HG02852 (cell line): ENCODE results near the gene LIPH.

Source experiments
- ATAC-seq: cut with Tn5 transposase; IDR thresholded peaks from one replicate; pipeline ENCODE4 v1.9.1; 2021; ENCODE audit warnings: mild to moderate bottlenecking, moderate library complexity; ENCODE audit not compliant: unreplicated experiment

Gene LIPH

DNA sequence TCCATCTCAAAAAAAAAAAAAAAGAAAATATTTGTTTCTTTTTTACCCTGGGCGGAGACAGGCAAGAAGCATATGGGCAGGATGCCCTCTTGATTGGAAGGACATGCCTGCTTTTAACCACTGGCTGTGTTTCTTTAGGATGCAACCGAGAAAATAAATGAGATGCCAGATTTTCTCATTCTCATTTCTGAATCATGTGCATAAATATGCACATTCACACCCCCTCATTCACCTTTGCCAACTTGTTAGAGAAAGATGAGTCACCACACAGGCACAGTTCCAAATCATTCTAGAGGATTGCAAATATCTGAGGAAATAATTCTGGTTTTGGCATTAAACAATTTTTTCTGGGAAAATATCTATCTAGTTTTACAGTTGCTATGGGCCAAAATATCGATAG lies 3.3 kb downstream of the LIPH start:
- ATAC-seq, result no peak

DNA sequence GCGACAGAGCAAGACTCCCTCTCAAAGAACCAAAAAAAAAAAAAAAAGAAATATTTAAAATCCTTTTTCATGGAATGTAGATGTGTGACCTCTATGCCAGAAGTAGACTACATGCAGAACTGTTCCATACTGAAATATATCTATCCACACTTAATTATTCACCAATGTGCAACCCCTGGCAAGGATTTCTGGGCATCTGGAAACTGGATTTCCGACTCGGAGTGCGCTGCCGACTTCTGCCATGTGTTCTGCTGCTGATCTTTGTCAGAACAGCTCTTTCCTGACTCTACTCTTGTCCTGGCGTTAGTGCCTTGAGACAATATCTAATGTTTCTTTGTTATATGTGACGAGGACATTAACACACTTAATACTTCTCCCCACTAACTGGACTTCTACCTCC lies 11.7 kb downstream of the LIPH start:
- no peak for ATAC-seq

DNA sequence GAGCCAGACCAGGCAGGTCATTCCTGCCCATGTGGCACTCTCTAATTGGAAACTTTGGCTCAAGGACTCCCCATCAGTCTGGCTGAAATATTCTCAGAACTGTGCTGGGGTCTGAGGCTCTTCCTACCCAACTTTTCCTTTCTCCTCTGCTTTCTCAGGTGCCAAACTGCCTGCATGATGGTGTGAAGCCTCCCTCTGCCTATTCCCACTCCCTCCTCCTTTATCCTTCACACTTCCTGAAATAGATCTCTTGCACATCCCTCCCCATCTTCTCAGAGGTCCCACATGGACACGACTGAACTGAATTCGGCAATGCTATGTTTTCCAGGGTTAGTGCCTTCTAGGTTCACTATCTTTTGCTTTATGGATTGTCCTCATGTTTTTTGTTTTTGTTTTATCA lies 12.5 kb downstream of the LIPH start:
- ATAC-seq, result no peak

DNA sequence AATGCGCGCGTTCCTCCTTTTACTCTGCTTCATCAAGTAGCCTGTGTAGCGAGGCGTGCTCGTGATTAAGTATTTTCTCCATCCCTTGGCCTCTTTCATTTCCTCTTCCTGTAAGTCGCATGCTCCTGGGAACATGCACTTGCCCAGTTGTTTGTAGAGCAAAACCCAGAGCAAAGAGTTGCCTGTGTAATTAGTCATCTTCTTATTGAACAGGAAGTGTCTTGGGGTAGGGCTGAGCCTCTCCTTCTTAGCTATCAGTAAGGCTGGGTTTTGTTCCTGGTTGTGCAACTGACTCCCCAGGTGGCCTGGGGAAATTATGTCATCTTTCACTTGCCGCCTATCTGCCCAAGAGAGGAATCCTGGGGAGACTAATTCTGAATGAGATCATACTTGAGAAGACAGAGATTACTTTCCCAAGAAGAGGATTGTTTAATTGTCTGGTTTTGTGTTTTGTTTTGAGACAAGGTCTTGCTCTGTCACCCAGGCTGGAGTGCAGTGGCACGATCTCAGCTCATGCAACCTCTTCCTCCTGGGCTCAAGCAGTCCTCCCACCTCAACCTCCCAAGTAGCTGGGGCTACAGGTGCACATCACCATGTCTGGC lies 14.9 kb downstream of the LIPH start:
- peak; percentile 98 for ATAC-seq

DNA sequence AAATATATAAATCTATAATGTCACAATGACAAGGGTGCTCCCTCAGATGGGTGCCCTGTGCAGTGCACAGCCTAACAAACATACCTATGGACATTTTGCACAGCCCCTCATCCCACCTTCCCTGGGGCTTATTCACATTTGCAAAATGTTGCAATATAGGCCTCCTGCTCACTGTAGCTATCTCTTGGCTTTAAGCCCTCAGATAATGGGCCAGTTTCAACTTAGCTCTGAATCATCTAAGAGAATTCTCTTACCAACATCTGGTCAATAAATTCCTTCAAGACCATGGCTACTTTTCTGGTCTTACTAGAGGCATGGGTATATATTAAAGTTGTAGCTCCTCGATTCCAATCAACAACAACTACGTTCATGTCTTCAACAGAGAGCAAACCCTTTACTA lies 17.9 kb downstream of the LIPH start:
- ATAC-seq, result no peak

DNA sequence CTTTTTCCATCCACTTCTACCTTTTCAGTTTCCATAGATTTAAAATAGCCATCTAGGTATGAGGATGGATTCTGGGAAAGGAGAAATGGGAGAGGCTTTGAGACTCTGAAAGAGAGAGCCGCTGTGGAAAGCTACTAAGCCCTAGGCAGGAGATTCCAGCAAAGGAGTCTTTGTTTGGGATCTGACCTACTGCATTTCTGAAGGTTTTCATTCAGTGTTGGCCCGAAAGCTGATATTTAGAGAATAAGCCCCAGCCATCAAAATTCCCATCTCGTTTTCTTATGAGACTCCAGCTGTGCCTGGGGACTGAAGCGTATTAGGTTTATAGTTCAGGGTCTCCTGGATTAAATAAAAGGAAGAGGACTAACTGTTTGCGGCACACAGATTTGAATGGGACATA lies 19.5 kb downstream of the LIPH start:
- ATAC-seq, result no peak

DNA sequence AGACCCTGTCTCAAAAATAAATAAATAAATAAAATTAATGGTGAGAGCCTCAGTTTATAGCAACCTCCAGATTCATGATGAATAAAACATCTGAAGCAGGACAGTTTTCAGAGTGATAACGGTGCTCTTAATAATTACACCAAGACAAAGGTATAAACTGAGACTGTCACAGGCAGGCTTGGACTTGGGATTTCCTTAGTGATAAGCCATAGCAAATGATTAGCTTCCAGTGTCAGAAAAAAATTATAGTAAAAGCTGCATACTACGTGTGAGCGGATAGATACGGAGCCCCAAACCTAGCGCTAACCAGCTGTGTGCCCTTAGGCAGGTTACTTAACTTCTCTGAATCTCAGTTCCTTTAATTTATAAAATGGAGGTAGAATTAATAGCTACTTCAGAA lies 21.5 kb downstream of the LIPH start:
- ATAC-seq, result no peak

DNA sequence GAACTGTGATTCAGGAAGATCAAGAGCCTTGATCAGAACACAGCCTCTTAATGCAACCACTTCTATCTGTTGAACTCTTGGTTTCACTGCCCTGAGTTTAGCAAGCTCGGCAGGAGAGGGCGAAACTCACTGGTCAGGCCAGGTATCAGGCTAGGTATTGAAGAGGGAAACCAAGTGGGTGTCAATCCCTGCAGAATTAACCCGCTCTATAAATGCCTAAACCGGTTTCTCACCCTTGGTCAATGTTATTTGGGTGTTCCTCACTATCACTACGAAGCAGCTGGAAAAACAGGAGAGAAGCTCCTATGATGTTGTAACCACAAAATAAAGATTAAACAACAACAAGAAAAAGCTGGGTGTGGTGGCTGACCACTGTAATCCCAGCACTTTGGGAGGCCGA lies 23.9 kb downstream of the LIPH start:
- no peak for ATAC-seq

DNA sequence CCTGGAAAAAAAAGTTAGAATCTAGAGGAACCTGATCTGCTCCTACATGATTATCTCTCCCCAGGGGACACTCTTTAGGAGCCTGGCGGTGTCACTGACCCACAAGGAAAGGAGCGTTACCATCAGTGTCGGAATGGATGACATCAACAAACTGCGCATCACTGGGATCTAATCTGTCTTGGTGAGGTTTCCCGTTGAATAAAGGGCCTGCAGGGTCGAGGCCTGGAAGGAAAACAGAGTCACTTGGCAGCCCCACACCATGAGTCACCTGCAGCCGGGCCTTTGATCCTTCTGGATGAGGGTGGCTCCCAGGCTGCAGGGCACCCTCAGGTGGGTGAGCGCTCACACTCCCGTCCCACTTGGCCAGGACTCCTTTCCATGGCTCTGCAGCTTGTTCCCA lies 25.0 kb downstream of the LIPH start:
- no peak for ATAC-seq

DNA sequence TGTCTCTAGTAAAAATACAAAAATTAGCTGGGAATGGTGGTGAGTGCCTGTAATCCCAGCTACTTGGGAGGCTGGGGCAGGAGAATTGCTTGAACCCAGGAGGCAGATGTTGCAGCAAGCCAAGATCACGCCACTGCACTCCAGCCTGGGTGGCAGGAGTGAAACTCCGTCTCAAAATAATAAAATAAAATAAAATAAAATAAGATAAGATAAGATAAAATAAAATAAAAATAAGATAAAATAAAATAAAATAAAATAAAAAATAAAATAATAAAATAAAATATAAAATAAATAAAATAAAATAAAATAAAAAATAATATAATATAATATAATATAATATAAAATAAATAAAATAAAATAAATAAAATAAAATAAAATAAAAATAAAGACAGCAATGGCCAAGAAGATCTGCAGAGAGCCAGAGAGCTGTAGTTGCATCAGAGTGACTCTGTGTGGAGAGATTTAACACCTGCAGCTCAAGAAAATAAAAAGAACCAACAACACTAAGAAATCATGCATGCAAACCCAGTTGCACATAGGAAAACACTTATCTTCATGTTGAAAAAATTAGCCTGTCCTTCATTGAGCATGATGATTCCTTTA lies 25.9 kb downstream of the LIPH start:
- no peak for ATAC-seq

DNA sequence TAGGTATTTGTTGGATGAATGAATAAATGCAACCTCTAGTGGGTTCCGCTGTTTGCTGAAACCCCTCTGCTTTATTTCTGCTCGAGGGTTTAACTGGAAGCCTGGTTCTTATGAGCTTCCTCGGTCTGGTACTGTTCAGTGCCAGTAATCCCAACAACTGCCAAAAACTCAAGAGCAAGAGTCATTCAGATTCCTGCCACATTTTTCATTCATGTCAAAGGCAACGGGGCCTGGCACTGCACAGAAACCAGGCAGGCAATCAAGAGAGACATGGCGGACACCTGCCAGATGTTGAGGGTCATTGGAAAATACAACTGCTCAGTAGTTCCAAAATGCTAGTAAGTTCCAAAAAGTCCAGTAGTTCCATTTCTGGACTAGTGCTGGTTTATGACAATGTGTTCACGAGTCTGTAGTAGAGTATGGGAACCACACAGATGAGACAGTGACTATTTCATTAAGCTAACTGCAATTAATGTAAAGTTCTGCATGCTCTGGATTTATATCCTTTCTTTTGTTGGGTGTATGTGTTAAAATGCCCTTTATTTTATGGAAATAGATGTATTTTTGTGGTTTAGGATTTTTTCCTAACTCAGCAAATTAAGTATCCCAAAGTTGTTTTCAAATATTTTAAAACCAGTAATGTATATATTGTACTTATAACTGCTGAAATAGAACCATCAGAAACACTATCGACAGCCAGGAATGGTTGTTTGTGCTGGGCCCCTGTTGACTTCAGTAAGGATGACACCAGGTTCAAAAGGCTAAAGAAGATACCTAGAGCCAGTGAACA lies 30.8 kb downstream of the LIPH start:
- no peak for ATAC-seq

DNA sequence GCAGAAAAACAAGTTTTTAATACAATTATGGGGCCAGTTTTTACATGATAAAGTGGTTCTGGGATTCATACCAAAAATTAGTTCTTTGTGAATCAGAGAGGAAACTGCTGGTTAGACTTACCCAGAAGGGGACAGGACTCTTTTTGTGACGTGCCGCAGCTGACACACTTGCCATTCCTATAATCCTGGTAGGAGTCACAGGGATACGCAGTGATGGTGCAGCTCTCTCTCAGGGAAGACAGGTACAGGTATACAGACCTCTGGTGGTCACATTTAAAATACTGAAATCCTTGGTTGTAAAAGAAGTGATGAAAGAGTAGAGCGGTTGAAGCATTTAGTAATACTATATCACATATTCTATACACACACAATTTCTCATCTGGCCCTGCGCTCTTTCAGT lies 33.4 kb downstream of the LIPH start:
- no peak for ATAC-seq

DNA sequence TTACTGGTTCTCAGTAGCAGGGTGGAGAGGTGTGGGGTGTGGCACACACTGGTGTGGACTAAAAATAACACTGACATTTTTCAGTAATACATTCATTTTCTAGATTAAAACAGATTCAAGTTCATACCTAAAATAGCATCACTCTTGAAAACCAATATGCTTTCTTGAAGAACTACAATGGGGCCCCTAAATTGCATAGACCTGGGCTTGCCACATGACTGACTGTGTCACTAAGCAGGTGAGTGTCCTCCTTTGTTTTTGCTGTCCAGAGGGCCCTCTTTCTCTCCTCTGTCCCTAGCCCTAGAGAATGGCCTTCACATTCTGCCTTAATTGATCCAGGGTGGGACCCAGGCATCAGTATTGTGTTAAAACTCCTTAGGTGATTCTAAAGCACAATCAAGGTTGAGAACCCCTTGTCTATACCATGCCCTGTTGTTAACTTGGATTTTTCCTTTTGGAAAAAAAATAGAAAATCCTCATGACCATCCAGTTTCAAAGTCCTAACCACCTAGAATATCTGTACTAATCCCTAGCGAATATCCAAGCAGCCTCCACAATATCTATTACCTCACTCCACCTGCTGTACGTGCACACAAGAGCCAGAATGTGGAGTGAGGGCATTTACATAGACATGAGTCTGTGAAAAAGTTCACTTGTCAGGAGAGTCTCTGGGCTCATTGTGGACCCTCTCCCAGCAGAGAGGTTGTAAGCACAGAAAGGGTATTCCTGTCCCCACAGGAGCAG lies 34.8 kb downstream of the LIPH start:
- ATAC-seq, result peak; percentile 67

DNA sequence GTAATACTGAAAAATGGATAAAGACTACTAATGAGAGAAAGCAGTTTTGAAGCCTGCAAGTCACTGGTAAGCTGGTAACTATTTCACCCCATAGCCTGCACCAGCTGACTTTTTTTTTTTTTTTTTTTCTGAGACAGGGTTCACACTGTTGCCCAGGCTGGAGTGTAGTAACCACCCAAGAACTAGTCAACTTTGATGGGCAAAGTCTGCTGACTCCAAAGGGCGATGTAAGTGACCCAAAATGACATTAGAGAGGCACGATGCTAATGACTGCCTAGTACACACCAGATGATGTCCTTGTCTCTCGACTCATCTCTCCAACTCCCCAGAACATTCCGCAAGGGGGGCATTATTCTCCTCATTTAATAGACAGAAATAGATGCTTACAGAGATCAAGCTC lies 40.7 kb downstream of the LIPH start:
- no peak for ATAC-seq

DNA sequence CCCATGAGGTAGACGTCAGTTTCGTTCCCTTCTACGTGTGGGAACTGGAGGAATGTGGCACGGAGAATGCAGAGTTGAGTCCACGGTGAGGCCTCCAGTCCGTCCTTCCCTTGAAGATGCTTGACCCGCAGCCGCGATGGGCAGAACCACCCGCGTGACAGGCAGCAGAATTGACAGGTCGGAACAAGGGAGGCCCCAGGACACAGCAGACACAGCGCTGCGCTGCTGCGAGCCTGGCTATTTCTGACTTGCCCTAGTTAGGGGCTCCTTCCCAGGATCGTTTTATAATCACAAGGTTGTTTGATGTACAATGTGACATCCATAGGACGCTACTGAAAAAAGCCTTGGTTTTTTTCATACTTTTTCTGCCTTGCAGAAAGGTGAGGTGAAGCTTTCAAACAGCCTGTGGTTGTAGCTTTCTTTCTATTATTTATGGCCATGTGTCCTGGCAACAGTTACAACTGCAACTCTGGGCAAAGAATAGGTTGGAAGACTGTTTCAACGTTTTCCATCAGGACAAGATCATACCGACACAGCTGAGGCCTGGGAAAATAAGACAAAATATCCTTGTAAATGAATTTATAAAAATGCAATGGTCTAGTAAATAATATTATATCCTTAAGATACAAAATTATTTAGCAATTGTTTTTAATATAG lies 43.9 kb downstream of the LIPH start:
- ATAC-seq, result no peak

DNA sequence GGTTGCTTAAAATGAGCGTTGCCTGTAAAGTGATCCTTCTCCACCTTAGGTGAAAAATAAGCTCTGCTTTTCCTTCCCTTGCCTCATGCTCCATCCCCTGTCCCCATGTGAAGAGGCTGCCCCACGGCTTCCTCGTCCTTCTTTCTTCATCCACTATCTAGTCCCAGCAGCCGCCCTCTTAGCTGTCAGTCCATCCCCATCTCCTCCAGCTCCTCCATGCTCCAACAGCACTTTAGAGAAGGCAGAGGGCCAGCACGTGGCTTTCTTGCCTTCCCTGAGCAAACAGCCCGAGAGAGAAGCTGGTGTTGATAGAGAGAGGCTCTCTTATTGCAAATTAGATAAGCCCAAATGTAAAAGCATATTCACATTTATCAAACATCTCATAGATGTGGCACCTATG lies 44.5 kb downstream of the LIPH start:
- ATAC-seq, result no peak

DNA sequence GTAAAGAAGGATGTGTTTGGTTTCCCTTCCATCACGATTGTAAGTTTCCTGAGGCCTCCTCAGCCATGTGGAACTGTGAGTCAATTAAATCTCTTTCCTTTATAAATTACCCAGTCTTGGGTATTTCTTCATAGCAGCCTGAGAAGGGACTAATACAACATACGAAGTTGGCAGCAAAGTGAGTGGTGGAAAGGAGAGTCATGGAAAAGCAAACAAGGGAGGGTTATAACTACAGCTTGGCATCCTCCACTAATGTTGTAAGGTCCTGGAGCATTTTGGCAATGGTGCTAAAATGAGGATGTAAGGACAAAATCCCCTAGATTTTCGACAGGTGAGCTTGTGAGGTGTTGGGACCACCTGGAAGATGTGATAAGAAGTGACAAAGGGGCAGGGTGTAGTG lies 47.8 kb downstream of the LIPH start:
- no peak for ATAC-seq

DNA sequence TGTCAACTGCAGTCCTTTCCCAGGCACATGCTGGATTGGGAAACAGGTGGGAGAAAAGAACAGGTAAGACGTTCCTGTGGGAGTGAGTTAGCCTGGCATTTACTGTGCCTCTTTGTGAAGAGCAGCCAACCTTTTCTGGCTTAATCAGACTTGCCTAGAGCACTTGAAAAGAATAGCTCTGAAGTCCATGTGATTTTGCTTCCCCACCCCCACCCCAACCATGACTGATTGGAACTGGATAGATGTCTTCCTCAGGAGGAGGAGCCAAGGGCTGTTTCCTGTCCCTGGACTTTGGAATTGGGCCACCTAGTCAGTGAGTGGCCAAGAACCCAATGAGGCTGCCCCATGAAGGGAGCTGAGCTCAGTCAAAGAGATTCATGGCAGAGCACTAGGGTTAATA lies 48.9 kb downstream of the LIPH start:
- no peak for ATAC-seq

DNA sequence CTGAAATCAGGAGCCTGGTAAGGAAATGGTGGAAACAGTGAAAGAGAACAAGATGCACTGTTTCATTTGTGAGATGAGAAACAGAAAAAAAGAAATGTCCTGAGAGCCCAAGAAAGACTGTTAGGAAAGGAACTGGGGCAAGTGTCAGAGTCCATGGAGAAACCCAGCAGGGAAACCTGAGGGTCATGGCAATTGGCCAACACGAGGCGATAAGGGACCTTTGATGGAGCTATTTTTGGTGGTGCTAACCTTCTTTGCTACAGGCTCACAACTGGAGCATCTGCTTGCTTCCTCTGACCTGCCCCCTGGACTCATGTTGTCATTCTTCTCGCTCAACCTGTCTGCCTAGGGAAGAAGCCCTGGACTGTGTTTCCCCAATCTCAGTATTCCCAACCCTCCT lies 49.4 kb downstream of the LIPH start:
- ATAC-seq, result no peak

DNA sequence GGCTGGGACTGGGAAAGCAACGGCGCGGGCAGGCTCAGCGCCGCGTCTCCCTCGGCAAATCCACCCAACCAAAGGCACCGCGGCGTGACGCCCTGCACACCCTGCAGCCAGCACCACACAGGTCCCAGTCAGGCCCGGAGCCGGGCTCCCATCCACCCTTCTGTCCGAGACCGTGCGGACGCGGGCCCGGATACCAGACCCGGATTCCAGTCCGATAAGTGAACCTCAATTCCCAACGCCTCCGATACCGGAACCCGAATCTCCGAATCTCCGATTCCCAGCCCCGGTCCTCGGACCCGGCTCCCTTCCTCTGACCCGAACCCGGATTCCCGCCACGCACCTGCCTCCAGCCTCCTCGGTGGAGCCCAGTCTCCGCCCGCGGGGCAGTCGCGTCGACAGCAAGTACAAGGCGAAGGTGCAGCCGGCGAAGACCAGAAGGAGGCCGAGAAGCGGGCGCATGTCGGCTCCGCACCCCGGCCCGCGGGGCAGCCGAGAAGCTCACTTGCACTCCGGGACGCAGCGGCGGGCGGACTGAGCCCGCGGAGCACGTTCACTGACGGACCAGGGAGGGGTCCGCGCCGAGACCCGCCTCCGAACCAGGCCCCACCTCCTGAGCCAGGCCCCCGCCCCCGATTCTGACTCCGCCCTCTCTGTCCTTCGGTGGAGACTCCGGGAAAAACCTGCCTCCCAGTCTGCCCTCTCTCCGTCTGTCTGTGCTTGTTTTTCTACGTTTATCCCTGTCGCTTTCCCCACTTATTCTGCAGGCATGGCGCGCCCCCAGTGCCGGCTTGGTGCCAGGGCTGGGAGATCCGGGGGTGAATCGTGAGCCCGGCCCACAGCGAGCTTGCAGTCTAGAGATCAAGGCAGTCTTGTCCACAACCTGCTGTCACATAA lies 53.6 kb downstream of the LIPH start, which contains the start of gene TMEM41A:
TSS of gene TMEM41A (minus strand) at position 533 of the 894 bp plus-strand sequence. CDS start at position 459, 74 bp downstream.
- peak; percentile 92 for ATAC-seq
